Measurements from ENCODE around the gene OR5B21. TPM values are rescaled to one million over a fixed set of nuclear protein-coding genes. Genes with fewer than 3 reads are reported as not detected.

Gene OR5B21
- polyA plus RNA-seq, 1 experiment: not detected

DNA sequence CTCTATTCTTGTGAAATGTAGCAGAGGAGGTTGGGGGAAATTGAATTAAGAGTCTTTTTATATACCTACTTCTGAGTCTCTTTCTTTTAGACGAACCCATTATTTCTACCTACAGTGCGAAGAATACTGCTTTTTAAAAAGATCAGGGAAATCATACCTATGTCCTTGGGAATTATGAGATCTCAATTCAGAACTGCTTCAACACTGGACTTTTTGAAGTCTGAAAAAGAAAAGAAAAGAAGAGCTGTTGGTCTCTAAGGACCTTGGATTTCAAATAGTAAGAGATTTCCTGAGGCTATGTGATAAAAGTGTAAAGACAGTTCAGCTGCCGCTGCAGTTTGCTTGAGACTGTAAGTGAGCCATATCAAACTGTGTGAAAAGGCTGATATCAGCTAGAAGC is 3.7 kb upstream of the OR5B21 start:
- POLR2A ChIA-PET: no interaction called here

DNA sequence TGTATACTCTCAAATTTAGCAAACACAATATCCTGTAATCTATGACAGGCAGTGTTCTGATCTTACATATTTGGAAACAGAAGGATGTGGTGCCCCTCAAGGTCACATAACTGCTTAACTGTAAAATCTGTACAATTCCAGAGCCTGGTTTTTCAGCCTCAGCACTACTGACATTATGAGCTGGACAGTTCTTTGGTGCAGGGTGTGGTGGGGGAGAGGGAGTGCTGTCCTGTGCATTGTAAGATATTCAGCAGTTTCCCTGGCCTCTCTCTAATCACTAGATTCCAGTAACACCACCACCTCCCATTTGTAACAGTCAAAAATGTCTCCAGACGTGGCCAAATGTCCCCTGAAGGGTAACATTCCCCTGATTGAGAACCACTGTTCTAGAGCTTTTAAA is 1.8 kb upstream of the OR5B21 start:
- H3K27me3 ChIP-seq (ENCODE audit: control insufficient read depth, insufficient read depth, low read length): no peaks in the 10 kb centered on the region
- no peak for DNase-seq (ENCODE audit: low read depth)
- ChIA-PET POLR2A (no interaction called here), CTCF (interaction anchor here (1.1 to 7.2 kb wide), 3 partner anchors 14 to 709 kb away, joined by 3 to 51 read pairs (median 5); no protein-coding TSS in a partner anchor)
- H3K4me3 ChIP-seq (ENCODE audit: low read depth, low read length): no peak overlapping the region
- H3K36me3 ChIP-seq (ENCODE audit: control insufficient read depth, insufficient read depth, low read length): no peaks in the 10 kb centered on the region
- TF ChIP-seq, protein P1, sequence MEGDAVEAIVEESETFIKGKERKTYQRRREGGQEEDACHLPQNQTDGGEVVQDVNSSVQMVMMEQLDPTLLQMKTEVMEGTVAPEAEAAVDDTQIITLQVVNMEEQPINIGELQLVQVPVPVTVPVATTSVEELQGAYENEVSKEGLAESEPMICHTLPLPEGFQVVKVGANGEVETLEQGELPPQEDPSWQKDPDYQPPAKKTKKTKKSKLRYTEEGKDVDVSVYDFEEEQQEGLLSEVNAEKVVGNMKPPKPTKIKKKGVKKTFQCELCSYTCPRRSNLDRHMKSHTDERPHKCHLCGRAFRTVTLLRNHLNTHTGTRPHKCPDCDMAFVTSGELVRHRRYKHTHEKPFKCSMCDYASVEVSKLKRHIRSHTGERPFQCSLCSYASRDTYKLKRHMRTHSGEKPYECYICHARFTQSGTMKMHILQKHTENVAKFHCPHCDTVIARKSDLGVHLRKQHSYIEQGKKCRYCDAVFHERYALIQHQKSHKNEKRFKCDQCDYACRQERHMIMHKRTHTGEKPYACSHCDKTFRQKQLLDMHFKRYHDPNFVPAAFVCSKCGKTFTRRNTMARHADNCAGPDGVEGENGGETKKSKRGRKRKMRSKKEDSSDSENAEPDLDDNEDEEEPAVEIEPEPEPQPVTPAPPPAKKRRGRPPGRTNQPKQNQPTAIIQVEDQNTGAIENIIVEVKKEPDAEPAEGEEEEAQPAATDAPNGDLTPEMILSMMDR (IDR thresholded peaks at IDR 0.05; ENCODE audit: insufficient read depth, low read depth, low read length): no peak

More for the DNA sequence above, 3.7 kb upstream of the OR5B21 start:
- H3K4me3 ChIP-seq (ENCODE audit: low read depth, low read length): no peak overlapping the region
- CTCF ChIA-PET: interaction anchor here (0.9 to 7.2 kb wide), 4 partner anchors 9 to 692 kb away, joined by 4 to 51 read pairs (median 7); no protein-coding TSS in a partner anchor
- H3K27me3 ChIP-seq (ENCODE audit: control insufficient read depth, insufficient read depth, low read length): no peaks in the 10 kb centered on the region
- H3K36me3 ChIP-seq (ENCODE audit: control insufficient read depth, insufficient read depth, low read length): no peaks in the 10 kb centered on the region
- no peak for DNase-seq (ENCODE audit: low read depth)
- TF ChIP-seq, protein P1 (IDR thresholded peaks at IDR 0.05; ENCODE audit: insufficient read depth, low read depth, low read length): no peak

DNA sequence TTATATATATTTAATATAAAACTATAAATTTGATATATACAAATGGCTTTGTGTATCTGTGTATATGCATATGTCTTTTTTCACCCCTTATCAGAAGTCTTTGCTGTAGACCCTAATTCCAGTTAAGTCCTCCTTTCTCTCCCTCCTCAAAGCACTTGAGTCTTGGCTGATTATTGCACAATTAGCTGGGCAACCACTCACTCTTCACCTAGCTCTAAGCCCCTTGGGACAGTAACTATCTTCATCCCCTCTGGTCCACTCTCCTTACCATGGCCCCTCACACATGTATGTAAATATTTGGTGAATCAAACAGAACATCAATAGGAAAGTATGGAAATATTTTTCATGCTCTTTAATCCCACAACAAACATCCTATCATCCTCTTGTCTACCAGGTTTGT is 909 bp upstream of the OR5B21 start:
- Histone ChIP-seq H3K27me3 (ENCODE audit: control insufficient read depth, insufficient read depth, low read length) (no peaks in the 10 kb centered on the region), H3K4me3 (ENCODE audit: low read depth, low read length) (no peak overlapping the region), H3K36me3 (ENCODE audit: control insufficient read depth, insufficient read depth, low read length) (no peaks in the 10 kb centered on the region)
- TF ChIP-seq, protein P1 (IDR thresholded peaks at IDR 0.05; ENCODE audit: insufficient read depth, low read depth, low read length): no peak
- DNase-seq (ENCODE audit: low read depth): no peak
- CTCF ChIA-PET: interaction anchor here (1.1 to 7.2 kb wide), 3 partner anchors 13 to 708 kb away, joined by 3 to 51 read pairs (median 5); no protein-coding TSS in a partner anchor
- POLR2A ChIA-PET: no interaction called here

DNA sequence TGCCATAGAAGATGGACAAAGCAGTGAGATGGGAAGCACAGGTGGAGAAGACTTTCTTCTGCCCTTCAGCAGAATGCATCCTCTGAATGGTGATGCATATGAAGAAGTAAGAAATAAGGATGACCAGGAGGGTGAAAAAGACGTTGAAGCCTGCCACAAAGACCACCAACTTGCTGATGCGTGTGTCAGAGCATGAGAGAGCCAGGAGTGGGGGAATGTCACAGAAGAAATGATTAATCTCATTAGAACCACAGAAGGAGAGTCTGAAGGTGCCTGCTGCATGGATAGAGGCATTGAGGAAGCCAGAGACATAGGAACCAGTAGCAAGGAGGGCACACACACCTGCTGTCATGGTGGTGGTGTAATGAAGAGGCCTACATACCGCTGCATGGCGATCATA is 550 bp downstream of the OR5B21 start:
- no peak overlapping the region for H3K4me3 ChIP-seq (ENCODE audit: low read depth, low read length)
- no peaks in the 10 kb centered on the region for H3K36me3 ChIP-seq (ENCODE audit: control insufficient read depth, insufficient read depth, low read length)
- H3K27me3 ChIP-seq (ENCODE audit: control insufficient read depth, insufficient read depth, low read length): no peaks in the 10 kb centered on the region
- TF ChIP-seq, protein P1 (IDR thresholded peaks at IDR 0.05; ENCODE audit: insufficient read depth, low read depth, low read length): no peak
- DNase-seq (ENCODE audit: low read depth): no peak
- CTCF ChIA-PET: no interaction called here
- POLR2A ChIA-PET: no interaction called here

DNA sequence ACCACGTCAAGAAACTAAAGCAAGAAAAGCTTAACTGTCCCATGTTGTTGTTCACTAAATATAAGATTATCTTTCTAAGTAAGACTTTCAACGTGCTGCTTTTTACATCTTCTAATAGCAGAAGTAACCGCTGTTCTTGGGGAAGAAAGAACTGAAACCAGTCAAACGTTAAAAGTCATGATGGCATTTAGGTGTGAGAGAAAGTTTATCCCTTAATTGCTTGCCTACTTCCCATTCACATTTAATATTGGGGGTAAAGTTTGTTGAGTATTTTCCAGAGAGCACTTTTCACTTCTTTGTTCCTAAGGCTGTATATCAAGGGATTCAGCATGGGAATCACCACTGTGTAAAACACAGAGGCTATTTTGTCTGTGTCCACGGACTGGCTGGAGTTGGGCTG is 970 bp downstream of the OR5B21 start:
- ChIA-PET CTCF (no interaction called here), POLR2A (no interaction called here)
- DNase-seq (ENCODE audit: low read depth): no peak
- Histone ChIP-seq H3K4me3 (ENCODE audit: low read depth, low read length) (no peak overlapping the region), H3K27me3 (ENCODE audit: control insufficient read depth, insufficient read depth, low read length) (no peaks in the 10 kb centered on the region), H3K36me3 (ENCODE audit: control insufficient read depth, insufficient read depth, low read length) (no peaks in the 10 kb centered on the region)
- TF ChIP-seq, protein P1 (IDR thresholded peaks at IDR 0.05; ENCODE audit: insufficient read depth, low read depth, low read length): no peak
